Non-pigmented ciliary epithelial cell (primary cell): ENCODE results near the gene BCAT1.
"Not testable (repeated sequence)": the region's sequence is repeated elsewhere in the genome, so short reads cannot be mapped to it uniquely, and the experiment has no call there.

Source experiments
- DNase-seq: peaks from one replicate; pipeline ENCODE4 v3.0.0-alpha.2; 2010; ENCODE audit warnings: low read depth

The BCAT1 gene

DNA sequence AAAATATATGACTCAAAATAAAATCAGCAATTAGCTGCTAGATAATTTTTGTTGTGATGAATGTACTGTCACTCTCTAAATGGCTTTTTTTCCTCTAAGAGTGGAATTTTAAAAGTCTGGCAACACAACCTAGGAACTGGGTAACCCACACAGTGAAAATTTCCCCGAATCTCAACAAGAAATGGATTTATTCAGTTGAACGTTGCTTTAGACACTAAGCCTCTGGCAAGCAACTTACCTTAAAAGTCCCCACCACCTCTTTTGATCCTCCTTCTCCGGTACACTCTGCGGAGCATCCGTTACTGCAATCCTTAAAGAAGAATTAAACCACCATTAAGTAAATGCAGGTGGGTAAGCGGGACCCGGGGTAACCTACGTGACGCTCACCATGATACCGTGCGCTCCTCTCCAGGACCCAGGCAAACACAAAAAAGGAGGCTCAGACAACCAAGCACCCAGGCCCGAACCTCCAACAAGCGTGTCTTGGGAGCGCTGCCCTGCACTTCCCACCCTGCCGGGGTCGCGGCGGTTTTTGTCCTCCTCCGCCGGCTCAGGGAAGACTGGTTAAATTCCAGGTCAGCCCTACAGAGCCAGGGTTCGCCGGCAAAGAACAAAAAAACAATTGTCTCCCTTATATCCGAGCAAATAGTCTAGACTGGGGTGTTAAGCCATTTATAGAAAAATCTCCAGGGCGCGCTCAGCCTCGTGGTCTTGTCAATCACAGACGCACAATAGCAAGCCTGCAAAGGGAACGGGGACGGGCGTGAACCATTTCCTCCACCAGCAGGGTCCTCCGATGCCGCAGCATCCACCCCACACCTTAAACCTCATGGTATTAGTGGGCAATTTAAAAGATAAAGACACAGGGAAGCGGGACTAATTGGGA, 47.1 kb downstream of the BCAT1 start:
- DNase-seq, result no peak

DNA sequence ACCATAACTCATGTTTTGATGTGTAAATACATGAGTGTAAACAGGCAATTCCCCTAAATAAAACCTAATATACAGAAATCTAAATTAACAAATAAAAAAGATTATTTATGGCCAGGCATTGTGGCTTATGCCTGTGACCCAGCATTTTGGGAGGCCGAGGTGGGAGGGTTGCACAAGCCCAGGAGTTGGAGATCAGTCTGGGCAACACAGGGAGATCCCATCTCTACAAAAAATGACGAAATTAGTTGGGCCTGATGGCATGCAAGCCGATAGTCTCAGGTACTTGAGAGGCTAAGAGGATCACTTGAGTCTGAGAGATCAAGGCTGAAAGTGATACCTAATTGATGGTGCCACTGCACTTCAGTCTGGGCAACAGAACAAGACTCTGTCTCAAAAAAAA, 48.7 kb downstream of the BCAT1 start:
- no peak for DNase-seq

DNA sequence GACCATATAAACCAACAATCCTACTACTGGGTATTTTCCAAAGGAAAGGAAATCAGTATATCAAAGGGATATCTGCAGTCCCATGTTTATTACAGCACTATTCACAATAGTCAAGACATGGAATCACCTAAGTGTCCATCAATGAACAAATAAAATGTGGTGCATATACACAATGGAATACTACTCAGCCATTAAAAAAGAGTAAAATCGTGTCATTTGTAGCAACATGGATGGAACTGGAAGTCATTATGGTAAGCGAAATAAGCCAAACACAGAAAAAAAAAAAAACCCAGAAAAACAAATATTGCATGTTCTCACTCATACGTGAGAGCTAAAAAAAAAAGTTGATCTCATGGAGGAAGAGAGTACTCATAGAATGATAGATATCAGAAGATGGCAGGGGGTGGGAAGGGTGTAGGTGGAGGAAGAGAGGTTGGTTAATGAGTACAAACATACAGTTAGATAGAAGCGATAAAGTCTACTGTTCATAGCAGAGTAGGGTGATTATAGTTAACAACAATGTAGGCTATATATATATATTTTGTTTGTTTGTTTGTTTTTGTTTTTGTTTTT, 49.3 kb downstream of the BCAT1 start:
- no peak for DNase-seq

DNA sequence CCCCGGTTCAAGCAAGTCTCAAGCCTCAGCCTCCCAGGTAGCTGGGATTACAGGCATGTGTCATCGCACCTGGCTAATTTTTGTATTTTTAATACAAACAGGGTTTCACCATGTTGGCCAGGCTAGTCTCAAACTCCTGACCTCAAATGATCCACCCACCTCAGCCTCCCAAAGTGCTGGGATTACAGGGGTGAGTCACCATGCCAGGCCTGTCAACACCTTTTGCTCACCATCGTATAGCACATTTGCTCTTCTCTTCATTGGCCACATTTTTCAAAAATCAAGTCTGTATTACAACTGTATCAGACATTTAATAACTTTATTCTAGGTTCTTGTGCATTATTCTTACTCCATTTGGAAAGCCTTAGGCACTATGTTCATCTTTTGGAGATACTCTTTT, 50.3 kb downstream of the BCAT1 start:
- DNase-seq, result no peak

- no peak for DNase-seq
Observed at GRCh38 chr12:24898185-24898584, 50.7 kb downstream of the BCAT1 start.

GRCh38 chr12:24896171-24896570, 52.7 kb downstream of the BCAT1 start:
- DNase-seq, result no peak

- DNase-seq, result no peak
Observed at GRCh38 chr12:24895612-24896011, 53.3 kb downstream of the BCAT1 start.

- no peak for DNase-seq
Observed at GRCh38 chr12:24894879-24895278, 54.0 kb downstream of the BCAT1 start.

GRCh38 chr12:24890048-24890803, 58.7 kb downstream of the BCAT1 start:
- no peak for DNase-seq

GRCh38 chr12:24889411-24889810, 59.5 kb downstream of the BCAT1 start:
- no peak for DNase-seq

DNA sequence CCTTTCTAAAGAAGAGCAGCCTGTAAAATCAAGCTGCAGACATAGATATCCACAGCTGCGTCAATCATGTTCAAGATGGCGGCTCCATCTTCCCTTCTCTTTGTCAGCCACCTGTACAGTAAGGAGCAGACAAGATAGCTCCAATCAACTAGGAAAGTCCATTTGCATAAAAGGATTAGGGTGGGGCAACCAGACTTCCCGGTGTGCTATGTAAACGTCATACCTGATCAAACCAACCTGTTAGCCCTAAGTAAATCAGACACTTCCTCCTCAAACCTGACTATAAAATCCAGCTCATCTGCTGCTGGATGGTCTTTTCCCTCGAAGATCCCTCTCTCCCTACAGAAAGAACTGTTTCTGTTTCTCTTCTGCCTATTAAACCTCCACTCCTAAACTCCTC, 60.1 kb downstream of the BCAT1 start:
- no peak for DNase-seq

GRCh38 chr12:24884911-24885310, 64.0 kb downstream of the BCAT1 start:
- DNase-seq, result no peak

DNA sequence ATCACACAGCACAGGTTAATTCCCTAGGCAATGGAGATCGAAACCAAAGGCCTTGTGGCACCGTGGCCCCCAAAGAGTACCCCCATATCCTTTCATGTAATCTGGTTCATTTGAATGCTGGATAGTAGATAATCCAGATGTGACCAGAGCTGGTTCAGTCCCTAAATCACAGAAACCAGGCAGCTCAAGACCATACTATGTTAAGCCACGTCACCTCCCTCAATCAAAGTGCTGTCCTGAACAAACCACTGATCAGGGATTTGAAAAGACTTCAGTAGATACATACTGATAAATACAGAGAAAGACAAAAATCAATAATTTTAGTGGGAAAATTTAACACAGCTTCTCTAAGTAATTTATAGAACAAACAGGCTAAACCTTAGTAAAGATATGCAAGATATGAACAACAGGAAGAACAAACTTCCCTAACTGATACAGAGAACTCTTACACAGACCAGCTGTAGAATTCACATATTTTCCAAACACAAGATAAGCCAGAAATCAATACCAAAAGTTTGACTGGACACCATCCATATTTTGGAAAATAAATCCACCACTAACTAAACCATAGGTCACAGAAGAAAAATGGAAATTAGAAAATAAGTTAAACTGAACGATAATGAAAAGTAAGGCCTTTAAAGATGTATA, 67.1 kb downstream of the BCAT1 start:
- DNase-seq, result no peak

- DNase-seq, result no peak
Observed at GRCh38 chr12:24881227-24881626, 67.7 kb downstream of the BCAT1 start.

GRCh38 chr12:24880732-24881131, 68.2 kb downstream of the BCAT1 start:
- no peak for DNase-seq

DNA sequence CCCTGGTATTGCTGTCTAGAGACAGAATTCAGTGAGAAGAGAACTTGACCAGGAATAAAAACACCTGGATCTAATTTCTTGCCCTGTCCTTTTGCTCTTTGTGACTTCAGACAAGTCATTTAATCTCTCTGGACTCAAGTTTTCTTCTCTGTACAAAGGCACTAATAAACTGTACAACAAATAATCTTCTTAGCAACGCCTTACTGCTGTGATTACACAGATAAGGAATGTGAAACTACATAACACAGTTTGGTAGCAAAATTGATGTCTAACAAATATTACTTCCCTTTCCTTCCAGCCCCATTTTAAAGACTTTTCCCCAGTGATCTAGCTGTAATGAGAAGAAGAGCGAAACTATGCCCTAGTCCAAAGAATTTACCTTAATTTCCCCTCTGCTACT, 69.3 kb downstream of the BCAT1 start:
- no peak for DNase-seq

- no peak for DNase-seq
Observed at GRCh38 chr12:24875014-24875413, 73.9 kb downstream of the BCAT1 start.

GRCh38 chr12:24872211-24872610, 76.7 kb downstream of the BCAT1 start:
- DNase-seq, result no peak

- not testable (repeated sequence) for DNase-seq
Observed at GRCh38 chr12:24866139-24866538, 82.8 kb downstream of the BCAT1 start.

DNA sequence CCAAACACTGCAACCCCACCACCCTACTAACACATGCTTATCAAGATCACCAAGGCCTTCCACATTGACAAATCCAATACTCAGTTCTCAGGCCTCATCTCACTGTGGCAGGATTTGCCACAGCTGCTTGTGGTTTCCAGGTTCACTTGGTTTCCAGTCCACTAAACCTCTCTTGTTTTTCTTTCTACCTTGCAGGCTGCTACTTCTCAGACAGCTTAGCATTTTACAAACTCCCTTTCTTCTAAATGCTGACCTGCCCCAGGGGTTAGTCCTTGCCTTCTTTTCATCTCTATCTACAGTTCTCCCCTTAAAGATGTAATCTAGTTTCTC, 84.1 kb downstream of the BCAT1 start:
- peak; percentile 53 for DNase-seq

- no peak for DNase-seq
Observed at GRCh38 chr12:24861766-24862540, 86.9 kb downstream of the BCAT1 start.

- DNase-seq, result no peak
Observed at GRCh38 chr12:24860546-24860945, 88.4 kb downstream of the BCAT1 start.
